ENCODE data around the gene RNF7.
"Not testable (repeated sequence)": the region's sequence is repeated elsewhere in the genome, so short reads cannot be mapped to it uniquely, and the experiment has no call there.

Gene RNF7

DNA sequence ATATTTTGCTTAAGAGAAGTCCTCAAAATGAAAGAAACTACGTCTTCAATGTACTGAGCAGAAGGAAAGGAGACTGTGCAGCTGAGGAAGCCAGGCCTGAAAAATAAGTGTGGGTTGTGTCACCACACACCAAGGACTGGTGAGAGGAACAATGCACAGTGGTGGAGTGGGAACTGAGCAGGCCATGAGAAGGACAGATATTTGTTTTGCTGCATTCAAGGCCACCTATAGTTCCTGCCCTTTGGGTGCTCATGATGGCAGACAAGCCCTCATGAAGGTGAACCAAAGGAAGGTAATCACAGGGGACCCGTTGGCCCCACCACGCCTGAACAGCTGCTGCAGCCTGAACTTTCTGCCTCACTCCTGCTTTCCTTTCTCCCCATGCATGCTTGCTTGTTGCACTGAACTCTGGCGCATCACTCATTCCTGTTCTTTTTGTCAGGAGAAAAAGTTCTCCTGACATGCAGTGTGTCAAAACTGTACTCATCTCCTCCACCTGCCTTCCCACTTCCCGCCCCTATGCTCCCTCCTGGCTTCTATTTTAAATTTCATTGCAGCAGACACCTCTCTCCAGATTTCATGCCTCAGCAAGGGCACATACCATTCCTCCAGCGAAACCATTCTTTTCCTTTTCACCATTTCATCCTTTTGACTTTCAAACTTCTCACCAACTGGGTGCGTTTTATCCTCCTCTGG lies 2.2 kb upstream of the RNF7 start:
- no peak for DNase-seq

GRCh38 chr3:141737093-141737492 lies 1.0 kb upstream of the RNF7 start:
- DNase-seq, result no peak

GRCh38 chr3:141737678-141738021 lies 448 bp upstream of the RNF7 start:
- DNase-seq, result no peak

DNA sequence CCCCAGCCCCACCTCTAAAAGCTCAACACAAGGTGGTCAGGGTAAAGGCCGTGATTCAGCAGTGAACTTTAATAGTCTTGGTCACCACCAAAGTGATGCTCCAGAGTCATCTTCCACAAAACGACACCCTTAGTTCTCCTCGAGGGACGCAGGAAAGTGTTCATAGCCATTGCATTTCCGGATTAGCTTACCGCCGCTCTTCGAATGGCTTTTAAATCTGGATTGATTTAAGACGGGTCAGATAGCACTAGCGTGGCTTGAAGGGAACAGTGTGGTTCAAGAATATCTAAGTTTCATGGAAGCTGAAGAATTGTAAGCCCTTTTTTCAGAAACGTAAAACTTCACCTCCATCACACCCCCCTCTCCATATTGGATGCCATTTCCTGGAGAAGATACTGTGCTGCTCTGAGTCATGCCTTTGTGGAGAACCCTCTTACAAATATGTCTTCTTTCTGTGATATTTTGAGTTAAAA lies 829 bp downstream of the RNF7 start:
- DNase-seq, result peak; percentile 79

DNA sequence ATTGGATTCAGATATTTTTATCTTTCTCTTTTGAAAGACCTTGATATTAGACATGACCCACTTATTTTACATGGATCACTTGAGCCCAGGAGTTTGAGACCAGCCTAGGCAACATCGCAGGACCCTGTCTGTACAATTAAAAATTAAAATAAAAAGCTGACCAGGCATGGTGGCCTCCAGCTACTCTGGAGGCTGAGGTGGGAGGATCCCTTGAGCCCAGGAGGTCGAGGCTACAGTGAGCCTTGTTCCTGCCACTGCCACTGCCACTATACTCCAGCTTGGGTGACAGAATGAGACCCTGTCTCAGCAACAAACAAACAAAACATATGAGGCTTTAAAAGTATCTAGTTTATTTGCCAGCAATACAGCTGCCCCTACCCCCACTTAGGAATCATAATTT lies 1.6 kb downstream of the RNF7 start:
- no peak for DNase-seq

DNA sequence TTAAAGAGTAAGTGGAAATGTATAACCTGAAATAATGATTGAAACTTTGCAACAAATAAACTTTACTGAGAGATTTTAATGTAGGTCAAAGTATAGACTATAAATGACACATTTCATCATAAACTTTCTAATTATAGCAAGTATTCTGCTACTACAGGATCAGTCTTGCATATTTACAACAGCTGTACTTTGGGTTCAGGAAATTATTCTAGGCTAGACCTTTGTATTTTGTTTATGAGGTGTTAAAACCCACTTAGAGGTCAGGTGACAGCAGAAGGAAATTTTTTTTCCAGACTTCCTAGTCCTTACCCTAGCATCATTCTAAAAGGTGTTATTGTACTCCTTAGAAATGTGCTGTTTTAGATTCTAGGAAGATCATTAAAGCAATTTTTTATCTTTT lies 2.3 kb downstream of the RNF7 start:
- no peak for DNase-seq

- DNase-seq, result no peak
Measured at GRCh38 chr3:141743305-141743704, 5.2 kb downstream of the RNF7 start.

- no peak for DNase-seq
Measured at GRCh38 chr3:141746962-141747361, 8.9 kb downstream of the RNF7 start.

- DNase-seq, result no peak
Measured at GRCh38 chr3:141753399-141753798, 15.3 kb downstream of the RNF7 start.

DNA sequence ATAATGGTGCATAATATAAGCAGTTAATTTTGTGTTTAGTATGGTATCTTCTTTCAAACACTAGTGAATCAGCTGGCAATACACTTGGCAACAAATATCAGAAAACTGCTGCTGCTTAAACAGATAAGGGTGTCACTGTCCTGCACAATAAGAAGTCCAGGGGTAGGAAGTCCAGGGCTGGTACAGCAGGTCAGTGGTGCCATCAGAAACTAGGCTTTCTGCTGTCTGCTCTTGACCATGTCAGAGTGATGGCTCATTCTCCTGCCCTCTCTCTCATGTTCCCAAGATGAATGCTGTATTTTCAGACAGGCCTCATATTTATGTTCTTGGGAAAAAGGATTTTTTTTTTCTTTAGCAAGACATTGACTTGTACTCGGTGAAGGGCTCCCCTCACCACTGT lies 15.9 kb downstream of the RNF7 start:
- no peak for DNase-seq

- DNase-seq, result not testable (repeated sequence)
Measured at GRCh38 chr3:141762552-141762951, 24.5 kb downstream of the RNF7 start.

DNA sequence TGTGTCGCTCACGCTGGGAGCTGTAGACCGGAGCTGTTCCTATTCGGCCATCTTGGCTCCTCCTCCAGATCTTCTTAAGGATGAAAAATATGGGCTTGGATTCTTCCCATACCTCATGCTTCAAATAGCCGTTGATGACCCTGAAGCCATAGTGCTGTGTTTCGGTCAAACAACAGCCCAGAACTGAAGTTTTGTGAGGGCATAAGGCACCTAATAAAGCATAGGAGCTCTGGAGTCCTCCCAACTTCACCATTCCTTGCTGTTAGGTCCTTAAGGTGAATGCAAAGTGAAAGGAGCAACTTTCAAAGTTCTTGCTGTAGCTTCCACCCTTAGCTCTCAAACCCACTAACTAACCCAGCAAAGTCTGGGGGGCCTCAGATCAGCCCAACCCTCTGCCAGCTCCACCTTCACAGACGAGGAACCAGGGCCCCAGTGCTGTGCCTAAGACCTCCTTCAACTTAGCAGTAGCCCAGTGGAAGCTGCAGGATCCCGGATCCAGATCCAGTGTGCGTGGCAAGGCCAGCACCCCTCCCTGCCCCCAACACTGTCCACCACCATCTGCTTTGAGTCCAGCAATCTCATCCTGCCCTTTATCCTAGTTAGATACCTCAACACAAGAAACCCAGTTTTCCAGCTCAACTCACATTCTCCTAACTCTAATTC lies 25.1 kb downstream of the RNF7 start, which contains the start of gene GRK7:
Gene GRK7 (plus strand): TSS at position 321 of the 663 bp plus-strand sequence. CDS start 14,877 bp downstream, outside the sequence.
- DNase-seq, result no peak

DNA sequence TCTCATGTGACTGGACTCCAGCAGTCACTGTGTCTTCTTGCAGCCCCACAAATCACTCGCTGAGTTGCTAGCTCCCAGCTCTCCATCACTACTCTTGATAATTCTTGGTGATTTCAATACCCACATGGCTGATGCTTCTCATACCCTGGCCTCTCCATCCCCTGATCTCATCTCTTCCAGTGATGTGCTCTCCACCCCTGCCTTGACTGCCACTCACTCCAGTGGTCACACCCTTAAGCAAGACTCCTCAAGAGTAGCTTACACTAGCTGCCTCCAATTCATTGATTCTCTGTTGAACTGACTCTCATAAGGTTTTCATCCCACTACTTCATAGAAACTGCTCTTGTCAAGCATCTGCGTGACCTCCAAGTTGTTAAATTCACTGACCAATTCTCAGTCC lies 25.9 kb downstream of the RNF7 start:
- no peak for DNase-seq

DNA sequence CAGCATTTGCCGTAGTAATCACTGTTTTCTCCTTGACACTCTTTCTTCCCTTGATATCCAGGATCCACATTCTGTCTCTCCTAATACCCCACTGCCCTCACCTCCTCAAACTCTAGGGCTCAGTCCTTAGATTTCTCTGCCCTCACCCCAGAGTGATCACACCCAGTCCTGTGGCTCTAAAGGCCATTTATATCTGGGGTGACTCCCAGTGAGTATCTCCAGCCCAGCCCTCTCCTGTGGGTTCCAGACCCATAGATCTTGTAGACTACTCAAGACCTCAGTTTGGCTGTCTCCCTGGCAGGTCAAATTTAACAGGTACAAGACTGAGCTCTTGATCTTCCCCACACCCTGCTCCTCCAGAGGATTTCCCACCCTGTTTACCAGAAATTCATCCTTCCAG lies 26.4 kb downstream of the RNF7 start:
- DNase-seq, result no peak

GRCh38 chr3:141764986-141765385 lies 26.9 kb downstream of the RNF7 start:
- DNase-seq, result no peak

- DNase-seq, result no peak
Measured at GRCh38 chr3:141767066-141767465, 29.0 kb downstream of the RNF7 start.

DNA sequence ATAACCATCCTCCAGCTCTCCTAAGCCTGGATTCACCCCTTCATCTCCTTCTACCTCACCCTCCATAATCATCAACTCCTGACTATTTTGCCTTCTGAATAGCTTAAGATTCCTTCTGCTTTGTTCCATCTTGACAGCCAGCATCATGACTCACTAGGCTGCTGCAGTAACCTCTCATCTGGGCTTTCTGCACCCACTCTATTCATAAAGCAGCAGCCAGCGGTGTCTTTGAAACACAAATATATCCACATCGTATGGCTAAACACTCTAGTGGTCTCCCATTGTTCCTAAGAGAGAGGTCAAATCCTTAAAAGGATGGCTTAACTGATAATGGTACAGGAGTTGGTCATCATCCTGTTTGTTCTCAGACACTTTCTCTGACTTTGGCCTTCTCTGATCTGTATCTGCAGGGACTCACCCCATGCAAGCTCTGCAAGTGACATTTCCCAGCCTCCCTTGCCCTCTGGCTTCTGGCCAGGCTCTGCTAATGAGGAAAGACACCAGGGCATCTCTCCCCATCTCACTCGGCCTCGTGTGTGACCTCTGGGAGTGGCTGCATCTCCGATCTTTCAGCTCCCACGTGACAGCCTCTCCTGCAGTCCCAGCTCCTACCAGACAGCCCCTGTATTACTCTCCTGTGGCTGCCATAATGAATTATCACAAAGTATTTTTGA lies 31.3 kb downstream of the RNF7 start:
- DNase-seq, result no peak

- DNase-seq, result no peak
Measured at GRCh38 chr3:141773676-141774075, 35.6 kb downstream of the RNF7 start.

- DNase-seq, result no peak
Measured at GRCh38 chr3:141776376-141776775, 38.3 kb downstream of the RNF7 start.

GRCh38 chr3:141776885-141777284 lies 38.8 kb downstream of the RNF7 start:
- no peak for DNase-seq

GRCh38 chr3:141777957-141778813 lies 40.1 kb downstream of the RNF7 start:
- DNase-seq, result no peak

- no peak for DNase-seq
Measured at GRCh38 chr3:141779667-141780066, 41.6 kb downstream of the RNF7 start.

GRCh38 chr3:141782386-141782932 lies 44.4 kb downstream of the RNF7 start:
- no peak for DNase-seq
